B cell (primary cell): ENCODE results near the gene CKAP2L.

Source experiments
- CTCF ChIP-seq: fragments of 200-600 bp; IDR thresholded peaks from one replicate; pipeline ENCODE4 v1.8.0; 2022; ENCODE audit warnings: antibody characterized with exemption, mild to moderate bottlenecking
- EZH2 ChIP-seq: IDR thresholded peaks from 2 replicates; pipeline ENCODE4 v1.6.1; 2012; ENCODE audit warnings: borderline replicate concordance, low read depth, mild to moderate bottlenecking, moderate library complexity, low read length; ENCODE audit not compliant: insufficient read depth, poor library complexity, severe bottlenecking

GRCh38 chr2:112762276-112762675, 2.1 kb downstream of the CKAP2L start:
- TF ChIP-seq CTCF (no peak), EZH2 (no peak)
